Melanocyte of skin (primary cell): ENCODE measurements around the gene EIF3M. TPM values are rescaled to one million over a fixed set of nuclear protein-coding genes. Genes with fewer than 3 reads are reported as not detected.

Experiments used
- total RNA-seq, 2 donors: library from RNA; depleted of rRNA; stranded (reverse); fragments of >200 nt; gene quantifications; 2 replicates each; pipeline ENCODE4 v1.2.3, GENCODE V29; 2012

The EIF3M gene
- 100 to 1,000 TPM; 252 to 399 TPM for total RNA-seq

DNA sequence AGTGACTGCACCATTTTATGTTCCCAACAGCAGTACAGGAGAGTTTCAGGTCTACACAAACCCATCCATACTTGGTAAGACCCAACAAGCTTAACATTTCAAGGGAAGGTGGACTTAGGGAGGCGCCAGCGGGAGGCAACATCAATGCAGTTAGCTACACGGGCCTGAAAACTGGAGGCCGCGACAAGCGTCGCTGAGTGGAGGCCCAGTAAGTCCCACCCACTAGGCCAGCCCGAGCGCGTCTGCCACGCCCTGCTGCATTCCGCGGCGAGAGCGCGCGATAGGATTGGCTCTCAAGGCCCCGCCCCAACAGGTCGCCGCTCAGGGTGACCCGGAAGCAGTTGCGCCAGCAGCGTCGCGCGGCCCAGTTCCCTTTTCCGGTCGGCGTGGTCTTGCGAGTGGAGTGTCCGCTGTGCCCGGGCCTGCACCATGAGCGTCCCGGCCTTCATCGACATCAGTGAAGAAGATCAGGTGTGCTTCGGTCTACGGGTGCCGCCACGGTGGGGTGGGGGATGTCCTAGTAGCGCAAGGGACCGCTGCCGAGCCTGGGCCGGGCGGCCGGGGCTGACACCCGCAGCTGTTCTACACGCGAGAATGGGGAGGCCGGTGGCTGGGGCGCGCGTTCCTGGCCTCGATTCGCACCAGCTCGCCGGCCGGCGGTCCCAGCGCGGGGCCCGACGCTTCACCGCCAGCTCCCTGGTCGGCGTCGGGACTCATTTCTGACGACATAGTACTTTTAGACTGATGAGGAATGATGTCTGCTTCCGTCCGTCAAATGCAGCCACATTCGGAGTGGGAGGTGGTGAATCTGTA lies at the start of gene EIF3M:
TSS of gene EIF3M (plus strand) at position 373 of the 813 bp plus-strand sequence. CDS start at position 430, 57 bp downstream.

Other genes starting within 250 kb of the EIF3M start
- not detected for gene WT1, start 148.3 kb upstream of the EIF3M start, total RNA-seq
- not detected for gene CCDC73, start 210.8 kb downstream of the EIF3M start, total RNA-seq
- 1 to 10 TPM; 2.3 to 3.4 TPM for gene PRRG4, start 246.1 kb downstream of the EIF3M start, total RNA-seq